ENCODE results near the gene SSTR3. TPM values are rescaled to one million over a fixed set of nuclear protein-coding genes. Genes with fewer than 3 reads are reported as not detected.

SSTR3 gene
- total RNA-seq, 1 donor from 2014 or later = 0.06 TPM

DNA sequence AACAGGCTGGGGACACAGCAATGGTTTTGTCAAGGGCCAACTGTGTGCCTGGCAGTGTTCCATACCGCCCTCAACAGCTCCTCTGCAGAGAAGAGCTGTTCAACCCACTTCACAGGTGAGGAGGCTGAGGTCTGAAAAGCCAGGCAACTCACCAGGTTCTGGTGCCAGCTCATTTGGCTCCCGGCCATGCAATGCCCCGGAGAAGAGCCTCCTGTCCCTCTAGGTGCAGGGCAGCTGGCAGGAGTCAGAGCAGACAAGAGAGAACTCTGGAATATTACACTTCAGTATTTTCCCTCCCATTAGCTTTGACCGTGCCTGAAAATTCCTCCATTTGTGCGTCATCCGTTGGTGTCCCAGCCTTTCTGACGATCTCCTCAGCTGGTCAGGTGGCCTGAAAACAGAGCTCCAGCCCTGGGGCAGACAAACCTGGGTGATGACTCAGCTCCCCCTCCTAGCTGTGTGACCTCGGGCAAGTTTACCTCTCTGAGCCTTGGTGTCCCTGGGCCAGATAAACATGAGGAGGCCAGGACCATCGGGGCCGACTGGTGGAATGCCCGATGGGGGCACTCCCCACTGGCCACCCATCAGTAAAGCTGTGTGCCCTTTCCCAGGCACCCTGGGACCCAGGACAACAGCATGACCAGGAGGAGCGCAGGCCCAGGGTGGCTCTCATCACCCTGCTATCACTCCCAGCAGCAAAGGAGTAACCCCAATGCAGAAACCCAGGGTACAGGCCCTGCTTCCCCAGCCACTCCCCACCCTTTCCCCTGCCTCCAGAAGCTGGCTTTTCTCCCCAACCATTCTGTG, 14.6 kb downstream of the SSTR3 start:
- peak; percentile 63 for DNase-seq (ENCODE audit: low spot score)

DNA sequence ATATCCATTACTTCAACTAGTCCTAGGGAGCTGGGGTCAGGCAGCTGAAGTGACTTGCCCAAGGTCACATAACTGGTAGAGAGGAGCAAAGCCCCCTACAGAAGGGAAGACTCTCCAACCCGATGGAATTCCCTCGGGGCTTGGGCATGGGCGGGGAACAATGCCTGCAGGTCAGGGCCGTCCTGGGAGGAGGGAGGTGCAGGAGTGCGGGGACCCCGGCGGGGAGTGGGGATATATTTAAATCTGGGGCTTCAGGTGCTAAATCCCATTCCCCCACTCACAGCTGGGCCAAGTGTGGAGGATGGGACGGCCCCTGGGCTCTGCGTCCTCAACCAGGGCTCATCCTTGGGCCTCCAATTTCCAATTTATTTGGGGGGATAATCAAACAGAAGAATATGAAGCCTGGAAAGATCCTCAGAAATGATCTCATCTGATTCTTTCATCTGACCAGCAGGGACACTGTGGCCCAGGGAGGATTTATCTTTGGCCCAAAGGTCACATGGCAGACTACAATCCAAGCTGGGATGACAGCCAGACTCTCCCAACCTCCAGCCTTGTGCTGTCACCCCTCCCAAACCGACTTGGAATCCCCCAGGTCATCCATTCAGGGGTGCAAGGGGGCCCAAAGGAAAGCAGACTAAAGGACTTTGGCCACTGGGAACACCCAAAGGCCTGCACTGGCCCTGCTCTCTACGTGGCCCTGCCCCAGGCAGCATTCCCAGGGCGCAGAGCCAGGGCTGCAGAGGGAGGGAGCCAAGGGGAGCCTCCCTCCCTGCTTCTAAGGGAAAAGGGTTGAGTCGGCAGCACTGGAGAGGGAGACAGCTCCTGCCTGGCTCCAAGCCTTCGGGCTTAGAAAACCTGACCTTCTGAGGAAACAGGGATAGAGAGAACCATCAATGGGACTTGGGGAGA, 15.5 kb downstream of the SSTR3 start:
- peak; percentile 84 for DNase-seq (ENCODE audit: low spot score)

- no peak for DNase-seq (ENCODE audit: low spot score)
Measured at GRCh38 chr22:37195921-37196320, 16.4 kb downstream of the SSTR3 start.

GRCh38 chr22:37194750-37195149, 17.5 kb downstream of the SSTR3 start:
- DNase-seq (ENCODE audit: low spot score) = no peak

DNA sequence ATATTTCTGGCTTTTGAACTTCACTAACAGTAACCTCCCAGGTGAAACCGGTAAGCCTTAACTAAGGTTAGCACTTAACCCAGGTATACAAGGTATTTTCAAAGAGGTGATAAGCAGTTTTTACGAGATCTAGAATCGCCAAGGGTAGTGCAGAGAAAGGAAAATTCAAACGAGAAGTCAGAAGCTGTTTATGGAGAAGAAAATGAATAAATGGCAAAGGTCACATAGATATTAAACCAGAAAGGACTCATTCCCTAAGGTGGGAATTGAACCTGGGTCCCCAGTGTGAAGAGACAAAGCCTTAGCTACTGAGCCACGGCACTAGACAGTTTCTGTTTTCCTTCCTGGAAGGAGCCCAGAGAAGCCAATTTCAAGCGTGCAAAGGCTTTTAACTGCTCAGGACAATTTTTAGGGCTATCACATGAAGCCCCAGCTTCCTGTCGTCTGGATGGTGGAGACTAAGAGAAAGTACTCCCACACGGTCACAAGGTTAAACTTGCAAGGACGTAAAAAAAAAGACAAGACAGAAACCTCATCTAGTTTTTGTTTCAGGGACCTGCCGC, 18.6 kb downstream of the SSTR3 start:
- DNase-seq (ENCODE audit: low spot score) = no peak

DNA sequence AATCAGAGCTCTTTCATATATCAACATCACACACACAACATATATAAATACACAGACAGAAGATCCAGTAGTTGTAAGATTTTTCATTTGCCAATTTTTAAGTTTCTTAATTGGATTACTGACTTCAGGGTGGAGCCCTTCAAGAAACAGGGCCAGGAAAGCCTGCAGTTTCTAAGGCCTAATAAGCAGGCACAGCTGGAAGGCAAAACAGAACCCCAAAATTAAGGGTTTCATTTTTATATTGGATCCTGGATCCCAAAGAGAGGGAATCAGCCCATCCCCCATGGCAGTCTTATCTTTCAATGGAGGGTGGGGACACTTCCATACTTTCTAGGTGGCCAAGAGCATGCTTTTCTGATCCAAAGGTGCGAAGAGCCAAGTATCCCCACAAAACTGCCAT, 19.5 kb downstream of the SSTR3 start:
- DNase-seq (ENCODE audit: low spot score) = no peak

DNA sequence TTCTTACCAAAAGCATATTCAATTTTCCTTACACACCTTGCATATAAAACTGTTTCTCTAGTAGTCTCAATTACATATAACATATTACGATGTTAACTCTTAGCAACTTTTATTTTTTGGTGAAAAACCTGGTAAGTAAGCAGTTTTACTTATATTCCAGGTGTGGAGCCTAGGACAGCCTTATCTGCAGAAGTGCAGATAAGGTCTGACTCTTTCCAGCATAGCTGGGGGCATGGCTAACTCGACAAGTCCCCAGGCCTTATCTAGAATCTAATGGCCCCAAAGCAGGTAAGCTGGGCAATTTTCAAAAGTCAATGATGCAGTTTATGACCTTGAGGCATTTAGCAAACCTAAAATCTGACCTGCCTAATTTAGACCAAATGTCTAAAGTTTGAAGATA, 20.1 kb downstream of the SSTR3 start:
- DNase-seq (ENCODE audit: low spot score) = no peak

- DNase-seq (ENCODE audit: low spot score) = no peak
Measured at GRCh38 chr22:37190262-37190780, 22.0 kb downstream of the SSTR3 start.

DNA sequence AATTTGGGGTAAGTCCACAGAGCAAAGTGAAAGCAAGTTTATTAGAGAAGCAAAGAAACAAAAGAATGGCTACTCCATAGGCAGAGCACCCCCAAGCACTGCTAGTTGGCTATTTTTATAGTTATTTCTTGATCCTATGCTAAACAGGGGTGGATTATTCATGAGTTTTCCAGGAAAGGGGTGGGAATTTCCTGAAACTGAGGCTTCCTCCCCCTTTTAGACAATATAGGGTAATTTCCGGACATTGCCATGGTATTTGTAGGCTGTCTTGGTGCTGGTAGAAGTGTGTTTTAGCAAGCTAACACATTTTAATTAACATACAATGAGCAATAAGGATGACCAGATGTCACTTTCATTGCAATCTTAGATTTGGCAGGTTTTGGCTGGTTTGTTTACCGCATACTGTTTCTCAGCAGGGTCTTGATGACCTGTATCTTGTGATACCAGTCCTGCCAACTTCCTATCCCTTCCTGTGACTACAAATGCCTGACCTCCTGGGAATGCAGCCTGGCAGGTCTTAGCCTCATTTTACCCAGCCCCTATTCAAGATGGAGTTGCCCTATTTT, 23.3 kb downstream of the SSTR3 start:
- DNase-seq (ENCODE audit: low spot score) = no peak

GRCh38 chr22:37187891-37188761, 24.2 kb downstream of the SSTR3 start, which contains the start of gene C1QTNF6:
Gene C1QTNF6, minus strand, starts transcription at chr22:37188247. Its CDS starts 34 bp downstream, at chr22:37188213.
- DNase-seq (ENCODE audit: low spot score) = no peak

DNA sequence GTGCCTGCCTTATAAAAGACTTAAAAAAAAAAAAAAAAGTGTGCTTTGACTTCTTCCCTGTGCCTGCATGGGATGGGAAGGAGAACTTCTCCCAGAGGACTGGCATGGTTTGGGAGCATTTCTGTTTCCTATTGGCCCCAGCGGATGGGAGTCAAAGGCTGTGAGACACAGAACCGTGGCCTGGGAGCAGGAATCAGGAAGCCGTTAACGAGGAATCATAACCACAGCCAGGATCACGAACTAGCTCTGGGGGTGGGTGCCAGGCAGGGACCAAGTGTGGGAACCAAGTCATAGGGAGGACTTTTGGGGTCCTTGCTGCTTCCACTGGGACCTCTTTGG, 24.8 kb downstream of the SSTR3 start:
- no peak for DNase-seq (ENCODE audit: low spot score)

DNA sequence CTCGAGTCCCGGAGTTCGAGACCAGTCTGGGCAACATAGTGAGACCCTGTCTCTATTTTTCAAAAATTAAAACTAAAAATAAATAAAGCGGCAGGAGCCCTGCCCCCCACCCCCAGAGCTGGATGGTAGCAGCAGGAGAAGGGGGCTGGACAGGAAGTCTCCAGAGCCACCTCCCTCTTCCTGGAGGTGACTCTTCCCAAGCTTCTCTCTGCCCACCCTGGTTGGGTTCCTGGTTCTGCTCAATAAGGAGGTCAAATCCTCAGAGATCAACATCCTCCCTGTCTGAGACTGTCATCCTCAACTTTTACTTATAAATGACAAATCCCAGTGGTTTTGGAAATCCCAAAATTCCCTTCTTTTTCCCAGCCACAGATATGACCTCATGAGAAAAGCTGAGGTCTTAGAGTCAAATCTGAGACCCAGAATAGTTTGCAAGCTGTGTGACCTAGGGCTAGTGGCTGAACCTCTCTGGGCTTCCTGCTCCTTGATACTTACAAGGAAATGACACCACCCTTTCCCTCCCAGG, 25.2 kb downstream of the SSTR3 start:
- DNase-seq (ENCODE audit: low spot score) = no peak

DNA sequence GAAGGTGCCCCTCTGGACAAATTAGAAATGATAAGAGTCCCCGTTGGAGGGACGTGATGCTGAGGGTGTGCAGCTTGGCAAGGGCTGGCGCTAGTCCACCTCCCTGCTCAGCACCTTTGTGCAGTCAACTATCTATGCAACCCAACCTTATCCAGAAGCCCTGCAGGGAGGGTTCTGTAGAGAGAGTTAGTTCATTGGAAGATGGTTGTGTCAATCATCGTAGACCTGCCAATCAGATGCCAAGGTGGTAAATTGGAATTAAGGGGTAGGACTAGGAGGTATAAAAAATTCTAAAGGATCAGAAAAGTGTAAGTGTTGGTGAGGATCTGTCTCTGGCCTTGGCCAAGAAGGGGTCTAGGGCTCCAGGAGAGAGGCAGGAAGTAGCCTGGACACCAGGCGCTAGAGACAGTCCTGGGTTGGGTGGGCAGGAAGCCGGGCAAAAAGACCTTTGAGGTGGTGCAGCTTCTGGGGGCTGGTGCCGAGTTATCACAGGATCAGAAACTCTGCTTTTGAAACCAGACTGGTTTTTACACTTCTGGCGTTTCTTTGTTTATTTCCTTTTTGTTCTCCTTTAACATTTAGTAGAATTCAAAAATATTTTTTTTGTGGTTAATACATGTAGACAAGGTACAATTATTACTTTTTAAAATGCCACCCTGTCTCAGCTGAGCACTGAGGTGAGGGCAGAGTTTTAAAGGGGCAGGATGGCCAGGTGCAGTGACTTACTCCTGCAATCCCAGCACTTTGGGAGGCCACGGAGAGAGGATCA, 25.9 kb downstream of the SSTR3 start:
- DNase-seq (ENCODE audit: low spot score) = no peak

DNA sequence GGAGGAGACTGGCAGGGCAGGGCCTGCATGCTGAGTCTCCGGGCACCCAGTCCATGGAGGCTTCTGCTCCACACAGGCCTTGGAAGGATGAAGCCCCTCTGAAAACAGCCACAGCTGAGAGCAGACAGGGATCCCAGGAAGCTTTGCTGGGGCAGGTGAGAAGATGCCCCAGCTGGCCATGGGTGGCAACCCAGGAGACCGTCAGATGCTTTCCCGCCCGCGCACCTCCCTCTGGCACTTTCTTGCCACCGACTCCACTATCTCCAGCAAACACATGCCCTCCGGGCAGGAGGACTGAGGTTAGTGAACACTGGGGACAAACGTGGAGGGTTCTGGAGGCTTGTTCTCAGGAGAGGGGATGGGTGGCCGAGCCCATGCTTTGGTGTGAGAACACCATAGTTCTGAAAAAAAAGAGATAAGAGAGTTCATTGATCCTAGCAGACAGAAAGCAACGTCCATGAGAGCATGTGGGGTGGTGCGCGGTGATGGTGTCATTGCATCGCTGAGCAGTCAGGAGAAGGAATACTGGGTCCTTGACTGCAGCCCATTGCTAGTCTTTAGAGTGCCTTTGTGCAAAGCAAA, 26.5 kb downstream of the SSTR3 start:
- DNase-seq (ENCODE audit: low spot score) = no peak

GRCh38 chr22:37184816-37185541, 27.3 kb downstream of the SSTR3 start:
- no peak for DNase-seq (ENCODE audit: low spot score)

- DNase-seq (ENCODE audit: low spot score) = no peak
Measured at GRCh38 chr22:37184380-37184755, 27.9 kb downstream of the SSTR3 start.

- DNase-seq (ENCODE audit: low spot score) = no peak
Measured at GRCh38 chr22:37183432-37184379, 28.6 kb downstream of the SSTR3 start.

DNA sequence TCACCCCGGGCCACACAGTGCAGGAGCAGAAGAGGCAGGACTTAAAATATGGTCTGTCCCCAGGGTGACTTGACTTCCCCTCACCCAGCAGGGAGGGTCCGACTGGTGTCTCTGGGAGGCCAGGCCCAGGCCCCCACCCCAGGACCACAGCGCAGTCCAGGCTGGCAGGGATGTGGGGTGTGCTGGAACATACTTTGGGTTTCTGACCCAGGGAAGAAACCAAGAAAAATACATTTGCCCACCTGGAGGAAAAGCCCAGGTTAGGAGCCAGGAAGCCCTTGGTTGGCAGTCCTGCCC, 29.4 kb downstream of the SSTR3 start:
- DNase-seq (ENCODE audit: low spot score) = no peak

All from mucosa of gallbladder (tissue), 1 donor.